ENCODE data around the gene ENOX1. TPM values are rescaled to one million over a fixed set of nuclear protein-coding genes. Genes with fewer than 3 reads are reported as not detected.

The ENOX1 gene
- total and polyA plus RNA-seq, 2 donors (not counting 3 experiments of a cell fraction or from before 2014, with no cell fraction given), result 0.17 to 0.97 TPM

GRCh38 chr13:43300865-43301264, 485.9 kb downstream of the ENOX1 start:
- Histone ChIP-seq H3K9me3 (replicated peaks; ENCODE audit: control insufficient read depth, insufficient read depth, low read length) (no peaks in the 10 kb centered on the region), H3K4me3 (replicated peaks in 1 of 3; ENCODE audit: insufficient read depth in 1 of 3, low read depth in 1 of 3, low read length in 3 of 3) (no peak overlapping the region), H3K79me2 (ENCODE audit: control insufficient read depth, insufficient read depth, low read length) (no peaks in the 10 kb centered on the region), H2AFZ (ENCODE audit: low read depth, low read length) (peak overlapping the region; percentile 36), H3K4me1 (ENCODE audit: control insufficient read depth, extremely low read depth, insufficient read depth, low read length) (peaks cover 55% of the 10 kb centered on the region), H3K9ac (replicated peaks; ENCODE audit: extremely low read depth, insufficient read depth, low read length) (no peak overlapping the region), H4K20me1 (replicated peaks; ENCODE audit: control insufficient read depth, extremely low read depth, insufficient read depth, low read length) (no peaks in the 10 kb centered on the region), H3K9me1 (replicated peaks; ENCODE audit: control insufficient read depth, extremely low read depth, insufficient read depth, low read length) (no peaks in the 10 kb centered on the region), H3K27me3 (ENCODE audit: control insufficient read depth in 2 of 2, insufficient read depth in 2 of 2, low read length in 2 of 2) (no peaks in the 10 kb centered on the region), H3K36me3 (ENCODE audit: control insufficient read depth in 2 of 2, extremely low read depth in 1 of 2, insufficient read depth in 2 of 2, low read length in 2 of 2) (no peaks in the 10 kb centered on the region), H3K27ac (ENCODE audit: insufficient read depth, low read depth, low read length) (peak overlapping the region; percentile 31), H3K4me2 (ENCODE audit: insufficient read depth, low read length) (peak overlapping the region; percentile 49)
- CTCF ChIA-PET, result interaction anchor here (1.2 to 4.1 kb wide), 4 partner anchors 32 to 503 kb away, joined by 3 to 27 read pairs (median 4); no protein-coding TSS in a partner anchor
- POLR2A ChIA-PET, result no interaction called here
- intact Hi-C loops (cut with micrococcal nuclease), result loop anchor here (1.0 to 10.0 kb wide), 3 partner anchors 32 to 336 kb away; no protein-coding TSS in a partner anchor
- FAIRE-seq (peak; percentile 76), DNase-seq (ENCODE audit: low read depth, low spot score) (peak; percentile 59)
- dilution Hi-C loops (cut with MboI; ENCODE audit: extremely low pct_ligation_motif_present, low sequenced_read_pairs), result no loop called here
- no peak for TF ChIP-seq MAX (IDR thresholded peaks at IDR 0.05; ENCODE audit: insufficient read depth, insufficient read length)
- peak; percentile 11 for TF ChIP-seq FOS (IDR thresholded peaks at IDR 0.05; ENCODE audit: borderline replicate concordance, insufficient read depth, low read length)
- peak; percentile 41 for TF ChIP-seq JUN (IDR thresholded peaks at IDR 0.05; ENCODE audit: borderline replicate concordance, insufficient read depth, insufficient read length, low read depth)
- no peak for TF ChIP-seq POLR2A (IDR thresholded peaks at IDR 0.05; ENCODE audit: low read depth, low read length)
- no peak for TF ChIP-seq EZH2 (IDR thresholded peaks at IDR 0.05; ENCODE audit: borderline replicate concordance, low read depth, low read length, severe bottlenecking)
- TF ChIP-seq CTCF (IDR thresholded peaks at IDR 0.05; ENCODE audit: extremely low read depth in 1 of 2, insufficient read depth in 1 of 2, low read depth in 1 of 2, low read length in 2 of 2), result no peak
- no peak for TF ChIP-seq GATA2 (IDR thresholded peaks at IDR 0.05; ENCODE audit: insufficient read depth, insufficient read length, low read depth, low read length)
- no peak for TF ChIP-seq POLR2AphosphoS5 (IDR thresholded peaks at IDR 0.05; ENCODE audit: insufficient read depth, low read depth, low read length)
- TF ChIP-seq MYC (IDR thresholded peaks at IDR 0.05; ENCODE audit: low read depth, low read length), result no peak
- no TSS peak for BruUV-seq (replicated peaks)
